Type B pancreatic cell (in vitro differentiated cells): ENCODE data around the gene TRIO. TPM values are rescaled to one million over a fixed set of nuclear protein-coding genes. Genes with fewer than 3 reads are reported as not detected.

ENCODE experiments used
- DNase-seq: peaks from one replicate; pipeline ENCODE4 v3.0.0; 2021; ENCODE audit warnings: mixed read lengths; ENCODE audit not compliant: unreplicated experiment; ENCODE audit errors: extremely low spot score
- H3K27ac Mint-ChIP-seq: 2 replicates; pipeline ENCODE4 v1.8.0; 2021; ENCODE audit warnings: mild to moderate bottlenecking, mixed read lengths
- H3K27me3 Mint-ChIP-seq: 2 replicates; pipeline ENCODE4 v1.8.0; 2021; ENCODE audit warnings: mixed read lengths
- H3K36me3 Mint-ChIP-seq: 2 replicates; pipeline ENCODE4 v1.8.0; 2021; ENCODE audit warnings: mixed read lengths
- H3K4me1 Mint-ChIP-seq: one replicate; pipeline ENCODE4 v1.8.0; 2021; ENCODE audit warnings: mixed read lengths; ENCODE audit not compliant: unreplicated experiment
- H3K4me3 Mint-ChIP-seq: 2 replicates; pipeline ENCODE4 v1.8.0; 2021; ENCODE audit warnings: mild to moderate bottlenecking, mixed read lengths
- H3K9me3 Mint-ChIP-seq: 2 replicates; pipeline ENCODE4 v1.8.0; 2021; ENCODE audit warnings: mixed read lengths
- total RNA-seq: library from RNA; stranded (reverse); gene quantifications from 2 replicates; pipeline ENCODE4 v1.2.1, GENCODE V29; 2021; ENCODE audit warnings: low replicate concordance
- TF ChIP-seq, protein P1 (sequence below): fragments of 200-600 bp; sonication (generic); conservative IDR thresholded peaks from 2 replicates; pipeline ENCODE4 v1.5.0; 2021; ENCODE audit warnings: antibody characterized with exemption, mild to moderate bottlenecking

TRIO gene
- total RNA-seq, 1 donor from 2014 or later = 145 TPM

DNA sequence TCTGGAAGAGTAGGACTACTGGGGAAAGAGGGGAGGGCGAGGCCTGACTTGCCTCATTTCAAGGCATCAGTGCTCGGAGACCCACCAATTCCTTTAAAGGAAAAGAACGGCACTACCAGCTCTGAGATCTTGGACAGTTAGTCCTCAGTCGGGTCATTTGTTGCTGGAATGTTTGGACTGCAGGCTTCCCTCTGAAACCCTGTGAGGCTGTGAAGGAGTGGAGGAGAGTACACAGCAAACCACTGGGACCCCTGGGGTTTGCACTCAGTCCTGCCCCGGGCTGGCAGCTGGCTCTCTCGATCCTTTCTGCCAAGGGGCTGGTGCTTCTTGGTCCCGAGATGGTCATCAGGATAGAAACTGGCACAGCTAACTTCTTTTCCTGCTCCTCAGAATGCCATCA is 194.5 kb downstream of the TRIO start:
- no peaks in the 10 kb centered on the region for H3K27me3 Mint-ChIP-seq
- peaks cover 17% of the 10 kb centered on the region for H3K36me3 Mint-ChIP-seq
- DNase-seq = no peak
- H3K4me3 Mint-ChIP-seq = no peak overlapping the region
- TF ChIP-seq, protein P1, sequence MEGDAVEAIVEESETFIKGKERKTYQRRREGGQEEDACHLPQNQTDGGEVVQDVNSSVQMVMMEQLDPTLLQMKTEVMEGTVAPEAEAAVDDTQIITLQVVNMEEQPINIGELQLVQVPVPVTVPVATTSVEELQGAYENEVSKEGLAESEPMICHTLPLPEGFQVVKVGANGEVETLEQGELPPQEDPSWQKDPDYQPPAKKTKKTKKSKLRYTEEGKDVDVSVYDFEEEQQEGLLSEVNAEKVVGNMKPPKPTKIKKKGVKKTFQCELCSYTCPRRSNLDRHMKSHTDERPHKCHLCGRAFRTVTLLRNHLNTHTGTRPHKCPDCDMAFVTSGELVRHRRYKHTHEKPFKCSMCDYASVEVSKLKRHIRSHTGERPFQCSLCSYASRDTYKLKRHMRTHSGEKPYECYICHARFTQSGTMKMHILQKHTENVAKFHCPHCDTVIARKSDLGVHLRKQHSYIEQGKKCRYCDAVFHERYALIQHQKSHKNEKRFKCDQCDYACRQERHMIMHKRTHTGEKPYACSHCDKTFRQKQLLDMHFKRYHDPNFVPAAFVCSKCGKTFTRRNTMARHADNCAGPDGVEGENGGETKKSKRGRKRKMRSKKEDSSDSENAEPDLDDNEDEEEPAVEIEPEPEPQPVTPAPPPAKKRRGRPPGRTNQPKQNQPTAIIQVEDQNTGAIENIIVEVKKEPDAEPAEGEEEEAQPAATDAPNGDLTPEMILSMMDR = no peak
- H3K9me3 Mint-ChIP-seq = no peaks in the 10 kb centered on the region
- no peak overlapping the region for H3K27ac Mint-ChIP-seq
- peaks cover 4% of the 10 kb centered on the region for H3K4me1 Mint-ChIP-seq

DNA sequence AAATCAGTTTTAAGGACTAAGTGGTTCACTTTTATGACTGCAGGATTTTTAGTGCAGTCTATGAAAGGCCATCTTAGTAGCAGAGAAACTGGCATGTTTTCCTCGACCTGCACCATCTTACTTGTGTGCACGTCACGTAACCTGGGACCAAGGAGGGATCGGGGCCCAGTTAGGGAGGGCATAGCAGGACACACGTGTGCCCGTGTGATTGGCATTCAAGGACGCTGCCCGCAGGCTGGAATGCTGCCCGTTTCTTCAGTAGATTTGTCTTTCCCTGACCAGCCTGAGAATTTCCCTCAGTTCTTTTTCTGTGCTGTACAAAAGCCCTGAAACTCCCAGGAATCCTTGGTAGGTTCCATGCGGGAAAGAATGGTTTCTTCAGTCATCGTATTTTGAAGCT is 196.3 kb downstream of the TRIO start:
- no peaks in the 10 kb centered on the region for H3K4me1 Mint-ChIP-seq
- no peaks in the 10 kb centered on the region for H3K27me3 Mint-ChIP-seq
- H3K4me3 Mint-ChIP-seq = no peak overlapping the region
- H3K9me3 Mint-ChIP-seq = no peaks in the 10 kb centered on the region
- TF ChIP-seq, protein P1 = no peak
- H3K27ac Mint-ChIP-seq = no peak overlapping the region
- peaks cover 23% of the 10 kb centered on the region for H3K36me3 Mint-ChIP-seq
- DNase-seq = no peak

DNA sequence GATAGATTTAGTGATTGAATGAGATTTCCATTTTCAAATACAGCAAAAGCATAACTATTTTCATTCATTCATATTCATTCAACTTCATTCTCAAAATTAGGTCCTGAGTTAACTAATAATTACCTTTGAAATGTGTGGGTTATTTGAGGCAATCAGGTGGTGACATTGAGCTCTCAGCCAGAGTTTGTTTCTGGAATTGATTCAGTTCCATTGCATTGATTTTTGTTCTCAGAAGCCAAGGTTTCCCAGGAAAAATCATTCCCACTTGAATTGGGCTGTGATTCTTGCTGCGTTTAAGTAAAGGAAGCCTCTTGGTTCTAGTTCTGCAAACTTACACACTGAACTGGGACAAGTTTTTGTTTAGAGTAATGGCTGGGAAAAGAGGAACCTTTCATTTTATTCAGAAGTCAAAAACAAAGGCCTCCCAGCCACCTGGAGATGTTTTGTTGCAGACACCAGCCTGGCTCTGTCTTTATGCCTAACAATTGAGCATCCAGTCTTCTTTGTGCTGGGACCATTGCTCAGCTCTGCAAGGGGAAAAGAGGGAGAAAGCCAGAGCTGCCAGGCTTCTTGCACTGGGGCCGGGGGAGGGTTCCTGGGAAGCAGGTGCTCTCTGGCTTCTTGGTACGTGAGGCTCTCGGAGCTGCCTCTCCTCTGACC is 198.6 kb downstream of the TRIO start:
- TF ChIP-seq, protein P1 = no peak
- DNase-seq = no peak
- H3K36me3 Mint-ChIP-seq = peaks cover 30% of the 10 kb centered on the region
- H3K27me3 Mint-ChIP-seq = no peaks in the 10 kb centered on the region
- no peak overlapping the region for H3K27ac Mint-ChIP-seq
- no peak overlapping the region for H3K4me3 Mint-ChIP-seq
- no peaks in the 10 kb centered on the region for H3K9me3 Mint-ChIP-seq
- H3K4me1 Mint-ChIP-seq = no peaks in the 10 kb centered on the region

DNA sequence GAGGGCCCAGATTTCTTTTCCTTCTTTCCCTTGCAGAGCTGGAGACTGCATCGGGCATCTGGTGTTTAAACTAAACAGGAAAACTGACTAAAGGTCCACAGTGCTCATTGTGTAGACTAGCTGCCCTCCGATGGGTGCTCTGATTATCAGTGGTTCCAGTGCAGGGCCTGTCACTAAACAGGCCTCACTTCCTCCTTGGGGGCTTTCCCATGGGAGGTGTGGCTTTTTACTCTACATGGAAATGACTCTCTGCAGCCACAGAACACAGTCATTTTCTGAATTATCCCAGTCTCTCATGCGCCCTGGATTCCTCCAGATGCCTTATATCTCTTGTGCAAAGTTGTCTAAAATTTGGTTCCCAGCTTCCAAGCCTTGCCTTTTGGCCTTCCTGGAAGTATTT is 199.2 kb downstream of the TRIO start:
- no peak for DNase-seq

DNA sequence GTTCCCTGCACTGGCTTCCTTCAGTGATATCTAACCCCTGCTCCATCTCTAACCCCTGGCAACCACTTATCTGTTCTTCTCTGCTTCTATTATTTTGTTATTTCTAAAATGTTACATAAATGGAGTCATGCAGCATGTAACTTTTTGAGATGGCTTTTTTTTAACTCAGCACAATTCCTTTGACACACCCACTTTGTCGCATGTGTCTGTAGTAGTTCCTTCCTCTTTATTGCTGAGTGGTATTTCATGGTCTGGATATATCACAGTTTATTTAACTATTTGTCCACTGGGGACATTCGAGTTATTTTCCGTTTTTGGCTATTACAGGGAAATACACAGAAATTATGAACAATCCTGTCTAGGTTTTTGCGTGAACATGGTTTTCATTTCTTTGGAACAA is 200.2 kb downstream of the TRIO start:
- H3K36me3 Mint-ChIP-seq = peaks cover 31% of the 10 kb centered on the region
- no peak overlapping the region for H3K4me3 Mint-ChIP-seq
- no peak for DNase-seq
- no peaks in the 10 kb centered on the region for H3K4me1 Mint-ChIP-seq
- no peaks in the 10 kb centered on the region for H3K27me3 Mint-ChIP-seq
- H3K27ac Mint-ChIP-seq = no peak overlapping the region
- TF ChIP-seq, protein P1 = no peak
- H3K9me3 Mint-ChIP-seq = no peaks in the 10 kb centered on the region

More for the DNA sequence above, 199.2 kb downstream of the TRIO start:
- H3K9me3 Mint-ChIP-seq = no peaks in the 10 kb centered on the region
- peaks cover 30% of the 10 kb centered on the region for H3K36me3 Mint-ChIP-seq
- H3K27ac Mint-ChIP-seq = no peak overlapping the region
- no peaks in the 10 kb centered on the region for H3K4me1 Mint-ChIP-seq
- TF ChIP-seq, protein P1 = no peak
- H3K4me3 Mint-ChIP-seq = no peak overlapping the region
- H3K27me3 Mint-ChIP-seq = no peaks in the 10 kb centered on the region
